KOPT-K1 (cell line): Measurements from ENCODE around the gene PIH1D2.
A peak's percentile ranks its signal among the peaks of the same experiment; 100 is the strongest.
"Not testable (repeated sequence)": the region's sequence is repeated elsewhere in the genome, so short reads cannot be mapped to it uniquely, and the experiment has no call there.

Source experiments
- H3K27ac ChIP-seq: fragments of 200-600 bp; sonication (generic); 2 replicates; pipeline ENCODE4 v1.5.1; 2016; ENCODE audit warnings: antibody characterized with exemption, mild to moderate bottlenecking, low read depth, low read length; ENCODE audit not compliant: poor library complexity, severe bottlenecking
- H3K36me3 ChIP-seq: fragments of 200-600 bp; sonication (generic); 2 replicates; pipeline ENCODE4 v1.5.1; 2017; ENCODE audit warnings: antibody characterized with exemption, mild to moderate bottlenecking, low read length, moderate library complexity; ENCODE audit not compliant: insufficient read depth
- H3K9me3 ChIP-seq: fragments of 200-600 bp; sonication (generic); 2 replicates; pipeline ENCODE4 v1.5.1; 2017; ENCODE audit warnings: antibody characterized with exemption, low read length, mild to moderate bottlenecking; ENCODE audit not compliant: insufficient read depth, poor library complexity, severe bottlenecking

Gene PIH1D2, protein sequence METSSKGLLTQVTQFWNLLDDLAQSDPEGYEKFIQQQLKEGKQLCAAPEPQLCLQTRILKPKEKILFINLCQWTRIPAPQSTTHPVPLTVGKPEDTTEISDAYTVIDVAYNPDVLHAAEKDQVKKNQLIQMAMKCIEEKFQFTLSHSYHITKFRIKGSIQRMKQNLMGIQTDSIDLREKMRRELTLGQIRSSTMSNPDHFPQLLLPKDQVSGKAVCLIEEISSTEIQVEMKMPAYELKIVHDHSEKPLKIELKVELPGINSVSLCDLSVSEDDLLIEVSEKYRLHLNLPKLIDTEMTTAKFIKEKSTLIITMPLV

GRCh38 chr11:112073941-112074811 is at the start of gene PIH1D2, which contains the start of gene NKAPD1:
TSS of gene PIH1D2 (minus strand) at chr11:112074017. CDS start at chr11:112073174, 843 bp downstream.
TSS of gene NKAPD1 (plus strand) at chr11:112074299. CDS start at chr11:112075575, 1,276 bp downstream.
- peak within 1 kb of the TSS; percentile 92 for H3K27ac ChIP-seq
- H3K36me3 ChIP-seq = peaks cover 28% of the 10 kb centered on the region
- no peaks in the 10 kb centered on the region for H3K9me3 ChIP-seq

DNA sequence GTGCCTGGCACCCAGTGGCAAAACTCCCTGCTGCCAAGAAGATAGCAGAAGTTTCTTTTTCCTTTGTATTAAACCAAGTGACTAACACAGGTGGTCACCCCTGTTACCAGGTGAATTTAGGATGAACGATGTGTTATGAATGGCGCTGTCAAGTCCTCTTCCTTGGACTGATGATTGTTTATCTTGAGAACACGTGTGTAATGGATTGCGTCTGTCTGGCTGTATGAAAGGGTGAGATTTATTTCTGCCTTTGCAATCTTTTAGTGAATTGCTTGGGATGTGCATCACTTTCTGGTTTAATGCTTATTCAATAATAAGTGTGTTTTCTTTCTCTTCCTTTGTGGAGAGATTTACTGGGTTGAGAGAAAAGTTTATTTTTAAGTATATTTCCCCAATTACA is 49.3 kb upstream of the PIH1D2 start:
- Histone ChIP-seq H3K27ac (no peak overlapping the region), H3K36me3 (no peaks in the 10 kb centered on the region), H3K9me3 (no peaks in the 10 kb centered on the region)

DNA sequence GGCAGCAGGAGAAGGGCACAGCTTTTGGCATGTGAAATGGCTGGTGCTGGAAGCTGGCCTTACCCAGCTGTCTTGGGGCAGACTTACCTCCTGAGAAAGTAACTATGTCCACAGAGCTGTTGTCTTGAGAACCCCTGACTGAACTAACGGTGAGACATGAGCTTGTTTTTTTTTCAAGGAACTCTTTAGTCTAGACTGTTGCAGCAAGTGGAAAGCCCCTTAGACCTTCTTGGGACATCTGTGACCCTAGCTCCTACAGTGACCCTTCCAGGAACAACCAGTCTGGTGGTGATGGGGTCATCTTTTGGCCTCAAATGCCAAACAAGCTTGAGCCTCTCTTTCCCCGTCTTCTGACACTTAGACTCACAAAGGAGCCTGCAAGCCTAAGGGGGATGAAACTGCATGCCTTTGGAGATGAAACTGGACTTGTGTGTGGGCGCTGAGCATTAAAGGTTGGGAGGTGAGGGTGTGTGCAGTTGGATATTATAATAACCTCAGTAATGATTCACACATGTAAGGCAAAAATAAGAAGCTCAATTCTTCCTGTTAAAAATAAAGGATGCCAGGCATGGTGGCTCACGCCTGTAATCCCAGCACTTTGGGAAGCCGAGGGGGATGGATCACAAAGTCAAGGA is 48.3 kb upstream of the PIH1D2 start:
- no peaks in the 10 kb centered on the region for H3K9me3 ChIP-seq
- no peaks in the 10 kb centered on the region for H3K36me3 ChIP-seq
- no peak overlapping the region for H3K27ac ChIP-seq

DNA sequence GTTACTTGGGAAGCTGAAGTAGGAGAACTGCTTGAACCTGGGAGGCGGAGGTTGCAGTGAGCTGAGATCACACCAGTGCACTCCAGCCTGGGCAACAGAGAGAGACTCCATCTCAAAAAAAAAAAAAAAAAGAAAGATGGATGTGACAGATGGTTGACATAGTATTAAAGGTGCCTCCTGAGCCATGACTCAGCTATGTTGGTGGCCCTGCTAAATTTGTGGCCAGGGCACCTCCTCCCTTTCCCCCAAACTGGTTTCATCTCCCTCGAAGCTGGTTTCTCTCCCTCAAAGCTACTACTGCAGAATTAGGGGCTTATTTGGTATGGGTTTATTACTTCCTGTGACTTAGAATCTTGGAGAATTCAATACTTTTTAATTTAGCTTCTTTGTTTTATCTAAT is 44.4 kb upstream of the PIH1D2 start:
- no peaks in the 10 kb centered on the region for H3K9me3 ChIP-seq
- H3K27ac ChIP-seq = no peak overlapping the region
- no peaks in the 10 kb centered on the region for H3K36me3 ChIP-seq

- Histone ChIP-seq H3K9me3 (no peaks in the 10 kb centered on the region), H3K27ac (no peak overlapping the region), H3K36me3 (no peaks in the 10 kb centered on the region)
Observed at GRCh38 chr11:112115386-112115785, 41.6 kb upstream of the PIH1D2 start.

- no peaks in the 10 kb centered on the region for H3K9me3 ChIP-seq
- no peak overlapping the region for H3K27ac ChIP-seq
- H3K36me3 ChIP-seq = no peaks in the 10 kb centered on the region
Observed at GRCh38 chr11:112114460-112114859, 40.6 kb upstream of the PIH1D2 start.

GRCh38 chr11:112113539-112114457 is 40.0 kb upstream of the PIH1D2 start:
- H3K36me3 ChIP-seq = no peaks in the 10 kb centered on the region

DNA sequence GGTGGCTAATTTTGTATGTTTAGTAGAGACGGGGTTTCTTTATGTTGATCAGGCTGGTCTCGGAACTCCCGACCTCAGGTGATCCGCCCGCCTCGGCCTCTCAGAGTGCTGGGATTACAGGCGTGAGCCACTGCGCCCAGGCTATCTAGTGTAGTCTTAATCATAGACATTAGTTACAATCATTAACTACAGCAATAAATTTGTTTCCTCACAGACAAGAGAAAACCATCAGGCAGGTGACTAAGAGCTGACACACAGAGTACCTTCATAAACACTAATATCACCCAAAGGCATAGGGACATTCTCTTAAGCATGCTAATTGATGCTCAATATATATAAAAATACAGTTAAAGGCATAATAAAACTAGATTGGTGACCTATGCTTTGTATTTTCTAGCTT is 32.3 kb upstream of the PIH1D2 start:
- Histone ChIP-seq H3K27ac (no peak overlapping the region), H3K36me3 (no peaks in the 10 kb centered on the region), H3K9me3 (no peaks in the 10 kb centered on the region)

More at GRCh38 chr11:112113539-112114457, 40.0 kb upstream of the PIH1D2 start:
- H3K9me3 ChIP-seq = no peaks in the 10 kb centered on the region
- H3K27ac ChIP-seq = no peak overlapping the region

DNA sequence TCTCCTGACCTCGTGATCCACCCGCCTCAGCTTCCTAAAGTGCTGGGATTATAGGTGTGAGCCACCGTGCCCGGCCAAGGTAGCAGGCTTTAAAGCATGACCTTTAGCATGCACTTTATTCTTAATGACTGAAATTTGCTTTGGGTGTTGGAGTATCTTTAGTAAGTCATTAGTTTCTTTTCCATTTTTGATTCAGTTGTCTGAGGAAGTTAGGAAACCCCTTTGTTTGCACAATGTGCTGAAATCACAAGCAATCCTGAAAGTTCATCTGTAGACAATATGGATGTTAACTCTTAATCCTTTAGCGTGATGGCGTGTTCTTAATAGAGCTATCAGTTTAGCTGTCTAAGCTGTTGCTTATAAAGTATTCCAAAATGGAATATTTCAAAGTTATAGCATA is 29.6 kb upstream of the PIH1D2 start:
- H3K27ac ChIP-seq = no peak overlapping the region
- no peaks in the 10 kb centered on the region for H3K36me3 ChIP-seq
- H3K9me3 ChIP-seq = no peaks in the 10 kb centered on the region

GRCh38 chr11:112100462-112100861 is 26.6 kb upstream of the PIH1D2 start:
- Histone ChIP-seq H3K9me3 (no peaks in the 10 kb centered on the region), H3K27ac (no peak overlapping the region), H3K36me3 (peaks cover 22% of the 10 kb centered on the region; the same call in 1 of the 2 replicates)

DNA sequence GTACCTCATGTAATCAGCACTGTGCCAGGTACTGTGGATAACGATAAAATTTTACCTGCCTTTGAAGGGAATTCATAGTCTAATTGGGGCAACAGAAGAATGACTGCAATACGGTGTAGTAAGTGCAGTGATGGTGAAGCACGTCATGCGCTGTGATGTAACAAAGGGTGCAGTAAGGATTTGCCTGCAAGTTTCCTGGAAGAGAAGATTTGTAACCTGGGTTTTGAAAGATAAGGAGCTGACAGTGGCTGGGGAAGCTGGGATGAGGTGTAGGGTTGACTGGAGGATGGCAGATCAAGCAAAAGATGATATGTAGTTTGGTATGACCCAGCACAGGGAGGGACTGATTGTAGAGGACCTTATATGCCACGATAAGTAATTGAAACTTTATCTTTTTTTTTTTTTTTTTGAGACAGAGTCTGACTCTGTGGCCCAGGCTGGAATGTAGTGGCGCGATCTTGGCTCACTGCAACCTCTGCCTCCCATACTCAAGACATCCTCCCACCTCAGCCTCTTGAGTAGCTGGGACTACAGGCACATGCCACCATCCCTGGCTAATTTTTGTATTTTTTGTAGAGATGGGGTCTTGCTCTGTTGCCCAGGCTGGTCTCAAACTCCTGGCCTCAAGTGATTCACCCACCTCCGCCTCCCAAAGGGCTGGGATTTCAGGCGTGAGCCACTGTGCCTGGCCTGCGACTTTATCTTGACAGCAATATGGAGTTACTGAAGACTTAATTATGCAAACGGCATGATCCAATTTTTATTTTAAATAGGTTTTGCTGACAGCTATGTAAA is 24.1 kb upstream of the PIH1D2 start:
- Histone ChIP-seq H3K9me3 (no peaks in the 10 kb centered on the region), H3K36me3 (peaks cover 44% of the 10 kb centered on the region), H3K27ac (no peak overlapping the region)

GRCh38 chr11:112096194-112096593 is 22.4 kb upstream of the PIH1D2 start:
- H3K9me3 ChIP-seq = no peaks in the 10 kb centered on the region
- peaks cover 61% of the 10 kb centered on the region for H3K36me3 ChIP-seq
- no peak overlapping the region for H3K27ac ChIP-seq

DNA sequence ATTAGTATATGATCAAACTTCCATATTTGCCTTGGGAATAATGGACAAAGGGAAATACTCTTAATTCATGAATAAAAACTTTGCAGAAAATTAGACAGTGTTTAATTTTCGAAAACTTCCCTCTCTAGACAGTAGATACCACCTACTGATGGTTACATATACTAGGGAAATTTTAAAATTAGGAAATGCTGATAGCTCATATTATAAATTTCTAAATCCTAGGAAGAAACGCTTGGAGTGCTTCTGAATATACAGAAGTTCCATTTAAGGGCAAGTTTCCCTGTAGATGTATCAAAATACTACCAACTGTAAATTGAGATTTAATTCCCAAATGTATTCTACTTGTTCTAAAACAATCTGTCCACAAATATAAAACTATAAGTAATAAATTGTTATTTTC is 21.5 kb upstream of the PIH1D2 start:
- not testable (repeated sequence) for H3K9me3 ChIP-seq, H3K27ac ChIP-seq
- peaks cover 70% of the 10 kb centered on the region for H3K36me3 ChIP-seq

GRCh38 chr11:112087212-112087611 is 13.4 kb upstream of the PIH1D2 start:
- peak overlapping the region; percentile 85 for H3K27ac ChIP-seq
- no peaks in the 10 kb centered on the region for H3K9me3 ChIP-seq
- H3K36me3 ChIP-seq = peaks cover 79% of the 10 kb centered on the region
